Measurements from ENCODE around the gene CAPN14.

Gene CAPN14

GRCh38 chr2:31223026-31223425 is 5.7 kb upstream of the CAPN14 start:
- no peak overlapping the region for H3K4me3 ChIP-seq (ENCODE audit: low read depth, low read length)
- no peak for TF ChIP-seq CTCF (IDR thresholded peaks at IDR 0.05; ENCODE audit: borderline replicate concordance, insufficient read depth, low read depth, low read length)

GRCh38 chr2:31222071-31222470 is 4.8 kb upstream of the CAPN14 start:
- no peak overlapping the region for H3K4me3 ChIP-seq (ENCODE audit: low read depth, low read length)
- TF ChIP-seq CTCF (IDR thresholded peaks at IDR 0.05; ENCODE audit: borderline replicate concordance, insufficient read depth, low read depth, low read length) = no peak

- TF ChIP-seq CTCF (IDR thresholded peaks at IDR 0.05; ENCODE audit: borderline replicate concordance, insufficient read depth, low read depth, low read length) = no peak
- no peak overlapping the region for H3K4me3 ChIP-seq (ENCODE audit: low read depth, low read length)
These were observed 4.2 kb upstream of the CAPN14 start for GRCh38 chr2:31221544-31221943.

GRCh38 chr2:31219131-31219969 is 2.0 kb upstream of the CAPN14 start:
- H3K4me3 ChIP-seq (ENCODE audit: low read depth, low read length) = no peak overlapping the region
- TF ChIP-seq CTCF (IDR thresholded peaks at IDR 0.05; ENCODE audit: borderline replicate concordance, insufficient read depth, low read depth, low read length) = no peak

- no peak for TF ChIP-seq CTCF (IDR thresholded peaks at IDR 0.05; ENCODE audit: borderline replicate concordance, insufficient read depth, low read depth, low read length)
These were observed 581 bp downstream of the CAPN14 start for GRCh38 chr2:31216734-31217133.

GRCh38 chr2:31214444-31214915 is 2.8 kb downstream of the CAPN14 start:
- no peak for TF ChIP-seq CTCF (IDR thresholded peaks at IDR 0.05; ENCODE audit: borderline replicate concordance, insufficient read depth, low read depth, low read length)
- H3K4me3 ChIP-seq (ENCODE audit: low read depth, low read length) = no peak overlapping the region

More at GRCh38 chr2:31216734-31217133, 581 bp downstream of the CAPN14 start:
- H3K4me3 ChIP-seq (ENCODE audit: low read depth, low read length) = no peak overlapping the region

Measured in GM12875 (cell line).